Measurements from ENCODE around the gene CPLX4.
A peak's percentile ranks its signal among the peaks of the same experiment; 100 is the strongest.

Gene CPLX4

DNA sequence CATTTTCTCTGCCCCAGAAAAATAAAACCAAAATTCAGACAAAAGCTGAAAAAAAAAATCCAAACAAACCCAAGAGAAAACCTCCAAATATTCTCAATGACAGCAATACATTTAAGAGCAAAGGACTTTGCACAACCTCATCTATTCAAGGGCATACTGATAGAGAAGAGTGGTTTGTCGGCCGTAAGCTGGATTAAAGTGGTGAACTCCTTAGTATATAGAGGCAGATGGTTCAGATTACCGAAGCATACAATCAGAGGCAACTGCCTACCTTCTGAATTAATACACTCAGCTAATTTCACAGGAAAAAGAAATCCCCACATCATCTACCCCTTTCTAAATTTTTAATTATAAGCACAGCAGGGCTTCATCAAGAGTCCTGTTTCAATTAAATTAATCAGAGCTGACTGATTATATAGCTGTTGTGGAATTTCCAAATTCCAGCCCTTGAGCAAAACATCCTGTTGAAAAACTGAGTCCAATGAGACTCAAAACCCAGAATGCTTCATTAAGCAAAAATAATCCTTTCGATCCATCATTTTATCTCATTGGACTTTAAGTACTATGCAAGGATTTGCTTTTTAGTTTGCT is at the start of gene CPLX4:
Gene CPLX4, minus strand, starts transcription at position 190 of the 591 bp plus-strand sequence. Its CDS starts 187 bp downstream, at position 3.
- DNase-seq (ENCODE audit: low read depth) = no peak

- no peak for DNase-seq (ENCODE audit: low read depth)
Observed at GRCh38 chr18:59360381-59360780, 41.9 kb upstream of the CPLX4 start.

DNA sequence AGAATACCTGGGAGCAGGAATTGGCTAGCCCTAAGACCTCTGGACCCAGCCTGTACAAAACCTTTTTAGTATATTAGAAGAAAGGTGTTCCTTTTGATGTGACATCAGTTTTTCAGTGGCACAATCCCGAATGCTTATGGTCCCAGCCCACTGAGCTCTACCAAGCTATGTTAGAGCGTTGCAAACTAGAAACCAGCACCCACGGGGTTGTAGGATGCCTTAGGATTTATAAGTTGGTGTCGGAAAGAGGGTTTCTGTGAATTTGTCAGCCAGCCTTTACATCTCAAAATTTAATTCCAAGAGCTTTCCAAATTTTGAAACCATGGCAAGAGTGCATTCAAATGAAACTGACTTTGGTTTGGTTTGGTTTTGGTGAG is 41.1 kb upstream of the CPLX4 start:
- DNase-seq (ENCODE audit: low read depth) = no peak

- DNase-seq (ENCODE audit: low read depth) = peak; percentile 90
Observed at GRCh38 chr18:59358712-59359575, 40.5 kb upstream of the CPLX4 start, which contains the start of gene LMAN1. TSS of gene LMAN1 (minus strand) at chr18:59359265. CDS start at chr18:59359244, 21 bp downstream.

DNA sequence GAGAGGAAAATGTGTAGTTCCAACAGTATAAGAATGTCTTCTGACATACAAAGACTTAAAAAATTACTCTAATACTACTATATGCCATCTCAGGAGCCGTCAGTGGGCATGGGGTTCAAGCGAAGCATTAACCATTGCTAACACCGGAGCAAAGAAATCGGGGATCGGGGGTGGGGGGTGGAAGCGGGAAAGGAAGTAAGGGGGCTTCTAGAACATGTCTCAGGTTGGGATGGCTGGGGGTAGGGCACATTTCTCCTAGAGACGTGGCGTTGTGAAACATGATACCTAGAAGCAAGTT is 39.9 kb upstream of the CPLX4 start:
- DNase-seq (ENCODE audit: low read depth) = no peak

GRCh38 chr18:59357928-59358327 is 39.5 kb upstream of the CPLX4 start:
- DNase-seq (ENCODE audit: low read depth) = no peak

DNA sequence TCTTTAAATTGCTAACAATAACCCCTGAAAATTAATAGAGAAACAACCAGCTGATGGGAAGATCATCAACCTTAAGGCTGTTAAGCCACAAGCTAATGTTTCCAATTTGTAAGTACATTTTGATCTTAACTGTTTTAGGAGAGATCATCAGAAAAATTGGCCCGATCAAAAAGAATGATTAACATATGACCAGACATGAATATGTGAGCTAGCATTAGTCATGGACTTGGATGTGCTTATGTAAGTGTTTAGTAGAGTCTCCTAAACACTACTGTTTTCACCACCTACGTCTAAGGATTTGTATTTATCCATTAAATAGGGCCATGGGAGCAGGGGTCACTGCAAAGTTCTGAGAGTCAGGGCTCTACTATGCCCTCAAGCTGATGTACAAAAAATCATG is 36.3 kb upstream of the CPLX4 start:
- DNase-seq (ENCODE audit: low read depth) = no peak

GRCh38 chr18:59353079-59353680 is 34.7 kb upstream of the CPLX4 start:
- DNase-seq (ENCODE audit: low read depth) = no peak

DNA sequence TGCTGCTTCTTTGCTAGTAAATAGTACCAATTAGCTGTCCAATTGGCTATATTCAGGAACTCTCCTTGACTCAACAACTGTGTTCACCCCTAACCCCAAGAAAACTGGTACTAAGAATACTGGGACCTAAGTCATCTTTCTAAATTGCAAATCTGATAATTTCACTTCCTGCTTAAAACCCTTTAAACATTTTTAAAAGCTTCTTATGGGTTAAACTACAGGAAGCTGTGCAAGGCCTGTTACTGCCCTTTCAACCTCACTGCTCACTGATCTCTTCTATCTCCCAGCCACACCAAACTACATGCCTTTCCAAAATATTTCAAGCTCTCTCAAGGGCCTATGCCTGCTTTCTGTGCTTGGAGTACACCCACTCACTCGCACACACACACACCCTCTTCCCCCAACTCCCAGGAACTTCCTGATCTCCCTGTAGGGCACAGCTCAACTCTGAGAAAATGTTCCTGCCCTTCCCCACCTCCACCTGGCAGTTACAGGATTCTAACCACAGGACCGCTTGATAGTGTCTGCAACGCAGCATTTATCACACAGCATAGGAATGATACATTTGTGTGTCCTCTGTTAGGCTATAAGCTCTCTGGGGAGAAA is 33.9 kb upstream of the CPLX4 start:
- no peak for DNase-seq (ENCODE audit: low read depth)

DNA sequence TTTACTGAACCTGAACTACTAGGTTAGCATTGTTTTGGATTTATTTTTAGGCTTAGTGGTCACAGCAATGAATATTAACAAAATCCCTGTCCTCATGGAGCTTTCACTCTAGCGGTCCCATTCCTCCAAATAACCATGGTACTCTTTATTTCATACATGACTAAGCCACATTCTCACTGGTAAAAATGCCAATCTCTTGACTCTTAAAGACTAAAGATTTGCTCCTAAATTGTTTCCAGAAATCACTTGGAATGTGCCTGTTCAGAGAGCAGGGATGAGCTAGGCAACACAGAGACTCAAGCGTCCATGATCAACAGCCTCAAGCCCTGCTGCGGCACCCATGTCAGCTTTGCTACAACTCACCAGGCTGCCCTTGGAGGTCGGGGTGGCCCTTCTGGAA is 27.1 kb upstream of the CPLX4 start:
- no peak for DNase-seq (ENCODE audit: low read depth)

GRCh38 chr18:59344996-59345395 is 26.5 kb upstream of the CPLX4 start:
- DNase-seq (ENCODE audit: low read depth) = no peak

DNA sequence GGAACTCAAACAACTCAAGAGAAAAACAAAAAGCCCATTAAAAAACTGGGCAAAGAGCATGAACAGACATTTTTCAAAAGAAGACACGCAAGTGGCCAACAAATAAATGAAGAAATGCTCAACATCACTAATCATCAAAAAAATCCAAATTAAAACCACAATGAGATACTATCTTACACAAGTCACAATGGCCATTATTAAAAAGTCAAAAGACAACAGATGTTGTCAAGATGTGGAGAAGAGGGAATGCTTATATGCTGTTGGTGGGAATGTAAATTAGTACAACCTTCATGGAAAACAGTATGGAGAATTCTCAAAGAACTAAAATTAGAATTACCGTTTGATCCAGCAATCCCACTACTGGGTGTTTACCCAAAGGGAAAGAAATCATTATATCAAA is 25.5 kb upstream of the CPLX4 start:
- DNase-seq (ENCODE audit: low read depth) = no peak

DNA sequence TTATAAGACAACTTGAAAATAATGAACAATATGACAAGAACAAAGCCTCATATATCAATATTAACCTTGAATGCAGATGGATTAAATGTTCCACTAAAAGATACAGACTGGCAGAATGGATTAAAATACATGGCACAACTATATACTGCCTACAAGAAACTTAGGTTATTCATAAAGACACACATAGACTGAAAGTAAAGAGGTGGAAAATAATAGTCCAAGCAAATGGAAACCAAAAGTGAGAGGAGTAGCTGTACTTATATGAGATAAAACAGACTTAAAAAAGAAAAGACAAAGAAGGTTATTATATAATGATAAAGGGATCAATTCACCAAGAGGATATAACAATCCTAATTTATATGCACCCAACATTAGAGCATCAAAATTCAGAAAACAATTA is 22.4 kb upstream of the CPLX4 start:
- no peak for DNase-seq (ENCODE audit: low read depth)

DNA sequence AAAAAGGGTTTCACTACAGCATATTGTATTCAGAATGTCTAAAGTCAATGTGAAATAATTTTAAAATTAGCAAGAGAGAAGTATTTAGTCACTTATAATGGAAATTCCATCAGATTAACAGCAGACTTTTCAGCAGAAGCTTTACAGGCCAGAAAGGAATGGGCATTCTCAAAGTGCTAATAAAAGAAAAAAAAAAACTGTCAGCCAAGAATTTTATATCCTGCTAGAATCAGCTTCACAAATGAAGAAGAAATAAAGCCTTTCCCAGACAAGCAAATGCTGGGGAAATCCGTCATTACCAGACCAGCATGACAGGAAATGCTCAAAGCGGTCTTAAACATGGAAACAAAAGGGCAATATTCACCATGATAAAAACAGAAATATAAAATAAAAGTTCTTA is 21.9 kb upstream of the CPLX4 start:
- no peak for DNase-seq (ENCODE audit: low read depth)

- DNase-seq (ENCODE audit: low read depth) = no peak
Observed at GRCh38 chr18:59332986-59333385, 14.5 kb upstream of the CPLX4 start.

GRCh38 chr18:59328683-59329082 is 10.2 kb upstream of the CPLX4 start:
- no peak for DNase-seq (ENCODE audit: low read depth)

DNA sequence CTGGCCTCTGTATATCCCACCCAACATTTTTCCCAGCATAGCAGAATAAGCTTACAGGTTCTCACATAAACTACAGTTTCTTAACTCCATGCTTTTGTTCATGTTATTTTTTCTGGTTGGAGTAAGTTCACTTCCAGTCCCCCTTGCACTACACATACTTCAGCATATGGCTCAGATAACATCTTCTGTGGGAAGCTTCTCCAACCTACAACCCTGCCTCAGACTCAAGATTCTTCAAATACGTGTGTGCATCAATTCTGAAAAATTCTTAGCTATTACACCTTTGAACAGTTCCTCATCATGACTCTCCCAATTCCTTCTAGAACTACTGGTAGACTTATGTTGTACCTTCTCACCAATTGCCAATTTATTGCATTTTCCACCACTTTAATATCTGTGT is 7.5 kb upstream of the CPLX4 start:
- DNase-seq (ENCODE audit: low read depth) = no peak

GRCh38 chr18:59324623-59324971 is 6.1 kb upstream of the CPLX4 start:
- no peak for DNase-seq (ENCODE audit: low read depth)

DNA sequence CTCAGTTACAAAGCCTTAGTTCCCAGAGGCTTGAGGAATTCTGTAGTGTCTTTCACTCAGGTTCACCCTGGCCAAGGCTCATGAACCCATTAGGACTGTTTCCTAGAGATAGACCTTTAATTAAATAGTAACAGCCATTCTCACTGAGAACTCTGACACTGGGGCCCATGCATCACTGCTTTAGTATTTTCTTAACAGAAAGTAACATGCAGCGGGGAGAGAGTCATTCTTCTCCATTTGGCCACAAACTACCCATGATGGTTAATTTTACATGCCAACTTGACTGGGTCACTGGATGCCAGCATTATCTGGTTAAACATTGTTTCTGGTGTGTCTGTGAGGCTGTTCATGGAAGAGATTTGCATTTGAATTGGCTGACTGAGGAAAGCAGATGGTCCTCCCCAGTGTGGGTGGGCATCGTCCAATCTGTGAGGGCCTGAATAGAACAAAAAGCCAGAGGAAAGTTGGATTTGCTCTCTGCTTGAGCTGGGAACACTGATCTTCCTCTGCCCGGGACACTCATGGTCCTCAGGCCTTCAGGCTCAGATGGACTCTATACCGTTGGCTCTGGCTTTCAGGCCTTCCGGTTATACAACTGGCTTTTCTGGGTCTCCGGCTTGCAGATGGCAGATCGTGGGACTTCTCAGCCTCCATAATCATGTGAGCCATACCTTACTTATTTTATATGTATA is 5.6 kb upstream of the CPLX4 start:
- DNase-seq (ENCODE audit: low read depth) = no peak

DNA sequence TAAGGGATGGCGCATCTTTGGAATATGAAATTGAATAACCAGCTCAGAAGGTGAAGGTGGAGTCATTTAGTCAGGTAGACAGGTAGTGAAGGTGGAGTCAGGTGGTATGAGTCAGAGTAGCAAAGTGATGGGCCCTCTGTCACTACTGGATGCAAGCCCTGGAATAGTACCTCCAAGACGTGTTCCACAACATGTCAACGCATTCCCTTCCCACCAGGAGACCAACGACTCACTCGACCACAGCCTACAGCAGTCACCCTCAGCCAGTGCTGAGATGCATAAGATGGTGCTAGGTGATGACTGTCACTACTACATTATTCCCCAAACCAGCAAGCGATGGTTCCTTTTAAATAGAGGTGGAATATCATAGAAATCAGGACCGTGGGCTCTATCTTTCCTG is 6.8 kb downstream of the CPLX4 start:
- no peak for DNase-seq (ENCODE audit: low read depth)

- no peak for DNase-seq (ENCODE audit: low read depth)
Observed at GRCh38 chr18:59308938-59309260, 9.6 kb downstream of the CPLX4 start.

DNA sequence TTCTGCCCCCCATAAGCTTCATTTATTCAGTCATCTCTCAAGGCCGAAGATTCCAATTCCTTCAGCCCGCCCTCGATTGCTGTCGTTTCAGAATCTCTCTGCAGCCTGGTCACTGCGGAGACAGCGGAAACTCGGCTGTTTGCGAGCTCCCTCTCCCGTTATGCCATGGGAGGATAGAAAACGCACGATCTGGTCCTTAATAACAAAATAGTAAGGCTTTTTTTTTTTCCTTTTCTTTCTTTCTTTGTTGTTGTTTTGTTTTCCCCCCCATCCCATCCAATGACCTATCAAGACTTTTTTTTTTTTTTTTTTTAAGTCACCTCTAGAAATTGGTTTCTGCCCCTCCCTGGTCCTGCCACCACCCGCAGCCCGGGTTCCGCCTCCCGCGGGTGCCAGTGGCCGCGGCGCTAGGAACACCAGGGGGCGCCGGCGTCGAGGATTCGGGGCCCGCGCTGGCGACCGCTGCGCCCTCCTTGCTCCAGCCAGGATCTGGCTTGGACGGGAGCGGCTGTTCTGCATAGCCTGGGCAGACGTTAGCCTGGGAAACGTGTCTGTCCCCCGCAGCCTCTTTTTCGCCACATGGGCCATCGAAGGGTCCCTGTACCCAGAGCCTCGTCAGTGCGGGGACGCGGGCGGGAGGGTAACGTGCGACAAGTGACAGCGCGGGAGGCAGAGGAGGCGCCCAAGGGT is 10.1 kb downstream of the CPLX4 start:
- DNase-seq (ENCODE audit: low read depth) = peak; percentile 41

All from activated gamma-delta T cell treated with anti-CD3 and anti-CD28 coated beads, Interleukin-2, amount 50 U/mL, for 16 hours (primary cell).